ENCODE results near the gene SORCS2. TPM values are rescaled to one million over a fixed set of nuclear protein-coding genes. Genes with fewer than 3 reads are reported as not detected.

Gene SORCS2
- total RNA-seq, 1 experiment from 2014 or later: not detected

- no peak for TF ChIP-seq CTCF (IDR thresholded peaks at IDR 0.05; ENCODE audit: unreplicated experiment)
- no peaks in the 10 kb centered on the region for H3K27me3 Mint-ChIP-seq (ENCODE audit: unreplicated experiment)
- no TSS peak for BruUV-seq (replicated peaks)
- no peak for DNase-seq
- H3K9me3 Mint-ChIP-seq (ENCODE audit: low read depth, unreplicated experiment): no peaks in the 10 kb centered on the region
- H3K4me1 Mint-ChIP-seq (ENCODE audit: low read depth, unreplicated experiment): peaks cover 16% of the 10 kb centered on the region
- CTCF ChIA-PET: no interaction called here
- intact Hi-C loops (cut with micrococcal nuclease; ENCODE audit: unreplicated experiment): no loop called here
- H3K4me3 Mint-ChIP-seq (ENCODE audit: low read depth, unreplicated experiment): no peak overlapping the region
- H3K27ac Mint-ChIP-seq (ENCODE audit: unreplicated experiment): no peak overlapping the region
- peaks cover 27% of the 10 kb centered on the region for H3K36me3 Mint-ChIP-seq (ENCODE audit: insufficient read depth, unreplicated experiment)
Measured at GRCh38 chr4:7750972-7751371, 558.6 kb downstream of the SORCS2 start.

GRCh38 chr4:7752649-7753048 is 560.3 kb downstream of the SORCS2 start:
- no TSS peak for BruUV-seq (replicated peaks)
- H3K27me3 Mint-ChIP-seq (ENCODE audit: unreplicated experiment): no peaks in the 10 kb centered on the region

GRCh38 chr4:7753271-7753670 is 560.9 kb downstream of the SORCS2 start:
- no peak for DNase-seq

More at GRCh38 chr4:7752649-7753048, 560.3 kb downstream of the SORCS2 start:
- CTCF ChIA-PET: no interaction called here
- H3K4me3 Mint-ChIP-seq (ENCODE audit: low read depth, unreplicated experiment): no peak overlapping the region
- intact Hi-C loops (cut with micrococcal nuclease; ENCODE audit: unreplicated experiment): no loop called here
- TF ChIP-seq CTCF (IDR thresholded peaks at IDR 0.05; ENCODE audit: unreplicated experiment): no peak
- H3K4me1 Mint-ChIP-seq (ENCODE audit: low read depth, unreplicated experiment): peaks cover 16% of the 10 kb centered on the region
- H3K9me3 Mint-ChIP-seq (ENCODE audit: low read depth, unreplicated experiment): no peaks in the 10 kb centered on the region
- no peak overlapping the region for H3K27ac Mint-ChIP-seq (ENCODE audit: unreplicated experiment)
- peaks cover 32% of the 10 kb centered on the region for H3K36me3 Mint-ChIP-seq (ENCODE audit: insufficient read depth, unreplicated experiment)
- no peak for DNase-seq

GRCh38 chr4:7753931-7754465 is 561.7 kb downstream of the SORCS2 start:
- no peak for TF ChIP-seq CTCF (IDR thresholded peaks at IDR 0.05; ENCODE audit: unreplicated experiment)
- peak; percentile 38 for DNase-seq
- Mint-ChIP-seq H3K9me3 (ENCODE audit: low read depth, unreplicated experiment) (no peaks in the 10 kb centered on the region), H3K27me3 (ENCODE audit: unreplicated experiment) (no peaks in the 10 kb centered on the region), H3K4me3 (ENCODE audit: low read depth, unreplicated experiment) (peak overlapping the region; percentile 65), H3K4me1 (ENCODE audit: low read depth, unreplicated experiment) (peaks cover 11% of the 10 kb centered on the region), H3K36me3 (ENCODE audit: insufficient read depth, unreplicated experiment) (peaks cover 32% of the 10 kb centered on the region), H3K27ac (ENCODE audit: unreplicated experiment) (peak overlapping the region; percentile 79)
- intact Hi-C loops (cut with micrococcal nuclease; ENCODE audit: unreplicated experiment): no loop called here
- TSS peak; percentile 72 for BruUV-seq (replicated peaks)
- CTCF ChIA-PET: no interaction called here

More at GRCh38 chr4:7753271-7753670, 560.9 kb downstream of the SORCS2 start:
- H3K4me3 Mint-ChIP-seq (ENCODE audit: low read depth, unreplicated experiment): peak overlapping the region; percentile 65
- peak overlapping the region; percentile 79 for H3K27ac Mint-ChIP-seq (ENCODE audit: unreplicated experiment)
- TF ChIP-seq CTCF (IDR thresholded peaks at IDR 0.05; ENCODE audit: unreplicated experiment): no peak
- H3K36me3 Mint-ChIP-seq (ENCODE audit: insufficient read depth, unreplicated experiment): peaks cover 32% of the 10 kb centered on the region
- H3K9me3 Mint-ChIP-seq (ENCODE audit: low read depth, unreplicated experiment): no peaks in the 10 kb centered on the region
- peaks cover 16% of the 10 kb centered on the region for H3K4me1 Mint-ChIP-seq (ENCODE audit: low read depth, unreplicated experiment)
- CTCF ChIA-PET: no interaction called here
- H3K27me3 Mint-ChIP-seq (ENCODE audit: unreplicated experiment): no peaks in the 10 kb centered on the region
- BruUV-seq (replicated peaks): no TSS peak
- intact Hi-C loops (cut with micrococcal nuclease; ENCODE audit: unreplicated experiment): no loop called here
